Fibroblast of lung (primary cell): Measurements from ENCODE around the gene ATP1B1. TPM values are rescaled to one million over a fixed set of nuclear protein-coding genes. Genes with fewer than 3 reads are reported as not detected.
A peak's percentile ranks its signal among the peaks of the same experiment; 100 is the strongest.

Experiments
- DNase-seq, 2 donors: peaks; one replicate each; pipeline versions ENCODE4 v3.0.0 to v3.0.0-alpha.2; 2010; ENCODE audit warnings: low read depth in 2 of 2
- H2AFZ ChIP-seq: 2 replicates; pipeline ENCODE4 v1.5.1; 2012; ENCODE audit warnings: low read length, control low read depth, inconsistent platforms
- H3K27ac ChIP-seq: 2 replicates; pipeline ENCODE4 v1.5.1; 2011; ENCODE audit warnings: low read length, control low read depth; ENCODE audit not compliant: insufficient read depth
- H3K27me3 ChIP-seq: 2 replicates; pipeline ENCODE4 v1.5.1; 2011; ENCODE audit warnings: mild to moderate bottlenecking, low read length; ENCODE audit not compliant: control insufficient read depth, insufficient read depth
- H3K36me3 ChIP-seq: 2 replicates; pipeline ENCODE4 v1.5.1; 2011; ENCODE audit warnings: low read length; ENCODE audit not compliant: control insufficient read depth, insufficient read depth
- H3K4me1 ChIP-seq: 2 replicates; pipeline ENCODE4 v1.5.1; 2011; ENCODE audit warnings: low read length; ENCODE audit not compliant: control insufficient read depth, insufficient read depth; ENCODE audit errors: extremely low read depth
- H3K4me2 ChIP-seq: 2 replicates; pipeline ENCODE4 v1.5.1; 2011; ENCODE audit warnings: low read length, control low read depth; ENCODE audit not compliant: insufficient read depth; ENCODE audit errors: extremely low read depth
- H3K4me3 ChIP-seq, 4 experiments: fragments of 200-600 bp in 1 of 4; sonication (generic) in 1 of 4; replicated peaks in 1 of 4; 2 replicates each; pipeline ENCODE4 v1.5.1; 2011 to 2016; ENCODE audit warnings: low read length in 4 of 4, low read depth in 3 of 4, mild to moderate bottlenecking in 3 of 4, control low read depth in 2 of 4, inconsistent platforms in 1 of 4, mixed read lengths in 1 of 4; ENCODE audit not compliant: insufficient read depth in 1 of 4; ENCODE audit errors: control extremely low read depth in 1 of 4
- H3K79me2 ChIP-seq: 2 replicates; pipeline ENCODE4 v1.5.1; 2012; ENCODE audit warnings: mild to moderate bottlenecking, low read length, inconsistent platforms; ENCODE audit not compliant: control insufficient read depth, insufficient read depth
- H3K9ac ChIP-seq: 2 replicates; pipeline ENCODE4 v1.5.1; 2011; ENCODE audit warnings: mild to moderate bottlenecking, low read length, control low read depth; ENCODE audit not compliant: insufficient read depth
- H3K9me3 ChIP-seq: 2 replicates; pipeline ENCODE4 v1.5.1; 2012; ENCODE audit warnings: low read depth, low read length; ENCODE audit not compliant: control insufficient read depth, insufficient read depth
- H4K20me1 ChIP-seq: 2 replicates; pipeline ENCODE4 v1.5.1; 2011; ENCODE audit warnings: low read length; ENCODE audit not compliant: control insufficient read depth, insufficient read depth; ENCODE audit errors: extremely low read depth
- CTCF ChIP-seq, 2 donors: IDR thresholded peaks in 1 of 2; conservative IDR thresholded peaks in 1 of 2; 1 replicate in 1 of 2; 2 replicates in 1 of 2; pipeline ENCODE4 v1.5.1; 2011 to 2012; ENCODE audit warnings: low read length in 2 of 2, control low read depth in 1 of 2, inconsistent platforms in 1 of 2, low read depth in 1 of 2, mild to moderate bottlenecking in 1 of 2
- EZH2 ChIP-seq: IDR thresholded peaks from 2 replicates; pipeline ENCODE4 v1.5.1; 2012; ENCODE audit warnings: low read length, control low read depth, mild to moderate bottlenecking; ENCODE audit errors: missing control alignments
- polyA plus RNA-seq, 2 donors: library from polyadenylated mRNA; depleted of rRNA in 1 of 2; stranded (reverse) in 1 of 2; unstranded in 1 of 2; fragments of >200 nt; gene quantifications; 2 replicates each; pipeline ENCODE4 v1.2.1, GENCODE V29; 2011 to 2012; ENCODE audit warnings: missing spikeins in 1 of 2
- total RNA-seq: library from RNA; depleted of rRNA; stranded (reverse); fragments of >200 nt; gene quantifications from 2 replicates; pipeline ENCODE4 v1.2.1, GENCODE V29; 2014

The ATP1B1 gene
- total and polyA plus RNA-seq, 2 donors (not counting 1 experiment from before 2014, with no cell fraction given): 21.1 to 37.9 TPM

GRCh38 chr1:169099561-169099960, 6.9 kb upstream of the ATP1B1 start:
- Histone ChIP-seq H4K20me1 (no peaks in the 10 kb centered on the region), H3K79me2 (no peaks in the 10 kb centered on the region), H3K9ac (no peak overlapping the region), H3K9me3 (no peaks in the 10 kb centered on the region), H3K27ac (no peak overlapping the region), H3K4me3 (no peak overlapping the region), H3K4me1 (peaks cover 6% of the 10 kb centered on the region), H3K27me3 (no peaks in the 10 kb centered on the region), H3K36me3 (no peaks in the 10 kb centered on the region), H2AFZ (no peak overlapping the region), H3K4me2 (no peak overlapping the region)
- peak in 1 of 2 donors; percentile 13 for DNase-seq
- TF ChIP-seq EZH2 (no peak), CTCF (conservative IDR thresholded peaks at IDR 0.05 in 1 of 2, IDR thresholded peaks at IDR 0.05 in 1 of 2; ENCODE audit: low read depth in 1 of 2, low read length in 2 of 2) (no peak)

- no peaks in the 10 kb centered on the region for H3K9me3 ChIP-seq
- H3K36me3 ChIP-seq: no peaks in the 10 kb centered on the region
- no peak for DNase-seq
- no peaks in the 10 kb centered on the region for H3K79me2 ChIP-seq
- no peak overlapping the region for H3K4me2 ChIP-seq
- no peak overlapping the region for H3K9ac ChIP-seq
- TF ChIP-seq CTCF (conservative IDR thresholded peaks at IDR 0.05 in 1 of 2, IDR thresholded peaks at IDR 0.05 in 1 of 2; ENCODE audit: low read depth in 1 of 2, low read length in 2 of 2): no peak
- TF ChIP-seq EZH2: no peak
- H3K4me3 ChIP-seq: no peak overlapping the region
- H3K4me1 ChIP-seq: peaks cover 6% of the 10 kb centered on the region
- no peak overlapping the region for H3K27ac ChIP-seq
- no peaks in the 10 kb centered on the region for H4K20me1 ChIP-seq
- no peak overlapping the region for H2AFZ ChIP-seq
- no peaks in the 10 kb centered on the region for H3K27me3 ChIP-seq
These were observed 6.3 kb upstream of the ATP1B1 start for GRCh38 chr1:169100208-169100607.

- Histone ChIP-seq H3K27me3 (no peaks in the 10 kb centered on the region), H3K9me3 (no peaks in the 10 kb centered on the region), H3K27ac (no peak overlapping the region), H3K9ac (no peak overlapping the region), H3K4me3 (no peak overlapping the region), H4K20me1 (no peaks in the 10 kb centered on the region), H3K79me2 (no peaks in the 10 kb centered on the region), H3K36me3 (no peaks in the 10 kb centered on the region), H3K4me1 (peaks cover 6% of the 10 kb centered on the region), H3K4me2 (no peak overlapping the region), H2AFZ (no peak overlapping the region)
- TF ChIP-seq EZH2 (no peak), CTCF (conservative IDR thresholded peaks at IDR 0.05 in 1 of 2, IDR thresholded peaks at IDR 0.05 in 1 of 2; ENCODE audit: low read depth in 1 of 2, low read length in 2 of 2) (no peak)
- no peak for DNase-seq
These were observed 5.8 kb upstream of the ATP1B1 start for GRCh38 chr1:169100651-169101088.
